GM21423 (cell line): ENCODE measurements around the gene NUP93.
"Not testable (repeated sequence)": the region's sequence is repeated elsewhere in the genome, so short reads cannot be mapped to it uniquely, and the experiment has no call there.

Source experiments
- ATAC-seq: cut with Tn5 transposase; IDR thresholded peaks from one replicate; pipeline ENCODE4 v1.9.1; 2021; ENCODE audit warnings: mild to moderate bottlenecking, moderate library complexity; ENCODE audit not compliant: unreplicated experiment

The NUP93 gene

DNA sequence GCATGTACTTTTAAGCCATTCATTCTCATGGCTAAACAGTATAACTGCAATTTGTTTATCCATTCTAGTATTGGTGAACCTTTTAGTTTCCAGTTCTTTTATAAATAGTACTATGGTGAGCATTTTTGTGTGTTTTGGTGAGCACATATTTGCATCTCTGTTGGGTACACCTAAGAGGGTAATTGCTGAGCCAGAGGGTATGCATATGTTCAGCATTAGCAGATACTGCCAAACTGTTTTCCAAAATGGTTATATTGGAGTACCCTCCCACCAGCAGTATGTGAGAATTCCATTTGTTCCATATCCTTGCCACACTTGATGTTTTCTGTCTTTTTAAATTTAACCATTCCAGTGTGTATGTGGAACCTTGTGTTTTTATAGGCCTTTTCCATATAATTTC lies 81.0 kb downstream of the NUP93 start:
- ATAC-seq, result no peak

DNA sequence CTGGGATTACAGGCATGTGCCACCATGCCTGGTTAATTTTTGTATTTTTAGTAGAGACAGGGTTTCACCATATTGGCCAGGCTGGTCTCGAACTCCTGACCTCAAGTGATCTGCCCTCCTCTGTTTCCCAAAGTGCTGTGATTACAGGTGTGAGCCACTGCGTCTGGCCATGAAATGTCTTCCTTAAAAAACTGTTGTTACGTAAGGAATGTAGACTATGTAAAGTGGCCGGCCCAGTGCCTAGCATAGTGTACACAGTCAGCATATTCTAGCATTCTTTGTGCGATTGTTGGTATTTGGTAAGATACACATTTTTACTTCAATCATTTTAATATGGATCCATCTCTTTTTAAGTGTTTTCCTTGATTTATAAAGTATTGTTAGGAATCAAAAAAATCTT lies 81.7 kb downstream of the NUP93 start:
- ATAC-seq, result not testable (repeated sequence)

DNA sequence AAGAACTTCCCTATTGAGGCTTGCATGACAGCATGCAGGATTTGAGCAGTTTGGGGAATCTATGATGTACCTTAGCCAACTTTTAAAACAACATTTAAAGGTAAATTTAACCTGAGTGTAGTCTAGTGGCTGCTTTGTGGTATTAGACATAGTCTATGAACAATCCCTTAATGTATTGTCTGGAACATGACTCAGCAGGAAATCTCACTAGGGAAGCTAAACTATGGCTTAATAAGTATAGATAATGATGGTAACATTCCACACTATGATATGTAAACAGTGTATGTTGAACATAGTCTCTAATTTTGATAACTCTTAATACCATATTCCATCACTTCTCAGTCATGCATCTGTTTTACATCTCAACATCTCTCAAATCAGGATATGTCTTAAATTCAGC lies 83.0 kb downstream of the NUP93 start:
- no peak for ATAC-seq

DNA sequence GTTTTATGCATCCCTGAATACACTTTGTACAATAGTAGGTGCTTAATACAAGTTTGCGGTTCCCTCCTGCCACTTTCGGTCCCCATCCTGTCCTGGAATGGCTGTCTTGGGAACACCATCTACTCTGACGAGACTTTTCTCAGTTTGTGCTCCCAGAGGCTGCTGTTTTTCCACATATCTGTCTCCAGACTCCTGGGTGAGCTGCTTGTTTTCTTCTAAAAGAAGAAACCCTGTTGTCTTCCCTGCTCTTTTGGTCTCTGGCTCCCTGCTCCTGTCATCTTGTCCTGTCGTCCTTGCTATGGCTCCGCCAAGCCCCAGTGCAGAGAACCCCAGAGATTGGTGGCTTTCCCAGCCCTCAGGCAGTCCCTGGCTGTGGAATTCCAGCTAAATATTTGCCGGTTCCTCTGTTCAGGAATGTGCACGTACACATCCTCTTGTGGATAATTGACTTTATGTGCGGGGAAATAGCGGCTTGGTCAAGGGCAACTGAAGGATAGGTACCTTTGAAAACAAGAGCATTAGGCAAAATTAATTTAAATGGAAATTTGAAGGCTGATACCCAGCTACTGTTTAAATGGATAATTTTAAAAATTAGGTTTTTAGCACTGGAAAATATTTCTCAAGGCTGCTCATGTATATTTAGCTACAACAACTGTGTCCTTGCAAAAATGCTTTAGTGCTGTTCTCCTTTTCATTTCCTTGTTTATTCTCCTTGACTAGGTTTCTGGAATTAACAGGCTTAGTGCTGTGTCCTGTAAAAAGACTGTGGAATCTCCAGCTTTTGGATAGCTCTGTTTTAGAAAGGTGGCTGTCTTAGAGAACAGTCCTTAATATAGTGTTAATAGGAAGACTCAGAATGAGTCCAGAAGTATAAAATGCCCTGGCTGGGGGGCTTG lies 84.9 kb downstream of the NUP93 start:
- no peak for ATAC-seq

DNA sequence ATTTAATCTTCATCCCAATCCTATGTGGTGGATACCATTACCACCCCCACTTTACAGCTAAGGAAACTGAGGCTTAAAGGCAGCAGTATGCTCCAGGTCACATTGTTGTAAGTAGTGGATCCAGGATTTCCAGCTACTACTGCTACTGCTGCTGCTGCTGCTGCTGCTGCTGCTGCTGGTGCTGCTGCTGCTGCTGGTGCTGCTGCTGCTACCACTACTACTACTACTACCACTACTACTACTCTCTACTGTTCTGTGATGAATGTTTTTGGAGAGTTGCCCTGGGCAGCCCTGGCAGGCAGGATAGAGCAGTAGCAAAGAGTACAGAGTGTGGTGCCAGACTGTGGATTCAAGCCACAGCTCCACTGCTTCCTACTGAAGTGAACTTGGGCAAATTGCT lies 85.8 kb downstream of the NUP93 start:
- ATAC-seq, result no peak

DNA sequence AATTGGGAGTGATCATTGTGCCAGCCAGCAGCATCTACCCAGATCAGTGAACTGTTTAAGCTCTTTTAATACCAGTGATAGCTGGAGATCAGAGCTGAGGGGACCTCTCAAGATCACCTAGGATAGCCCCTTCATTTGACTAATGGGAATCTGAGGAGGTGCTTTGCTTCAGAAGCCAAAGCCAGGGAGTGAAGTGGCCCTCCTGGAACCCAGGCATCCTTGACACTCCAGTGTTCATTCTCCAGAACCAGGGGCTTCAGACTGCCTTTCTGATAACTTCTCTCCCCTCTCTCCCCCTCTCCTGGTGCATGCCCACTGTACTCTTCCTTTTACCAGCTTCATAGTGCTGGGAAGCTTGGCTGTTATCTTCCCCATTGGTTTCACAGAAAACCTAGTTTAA lies 87.1 kb downstream of the NUP93 start:
- no peak for ATAC-seq

DNA sequence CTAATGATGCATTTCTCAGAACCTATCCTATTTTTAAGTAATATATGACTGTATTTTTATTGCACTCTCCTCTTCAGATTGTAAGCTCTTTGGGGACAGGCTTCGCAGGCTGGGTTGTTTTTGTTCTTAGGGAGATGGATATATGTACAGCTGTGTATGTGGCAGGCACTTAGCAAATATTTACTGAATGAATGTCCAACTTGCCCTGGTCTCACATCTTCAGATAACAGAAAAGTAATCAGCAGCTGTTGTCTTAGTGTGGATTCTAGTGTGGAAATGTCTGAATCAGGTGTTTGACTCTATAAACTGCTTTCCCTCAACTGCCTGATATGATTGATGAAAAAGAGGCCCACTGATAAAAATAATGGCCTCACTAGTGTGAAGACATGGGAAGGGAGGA lies 88.0 kb downstream of the NUP93 start:
- ATAC-seq, result no peak

DNA sequence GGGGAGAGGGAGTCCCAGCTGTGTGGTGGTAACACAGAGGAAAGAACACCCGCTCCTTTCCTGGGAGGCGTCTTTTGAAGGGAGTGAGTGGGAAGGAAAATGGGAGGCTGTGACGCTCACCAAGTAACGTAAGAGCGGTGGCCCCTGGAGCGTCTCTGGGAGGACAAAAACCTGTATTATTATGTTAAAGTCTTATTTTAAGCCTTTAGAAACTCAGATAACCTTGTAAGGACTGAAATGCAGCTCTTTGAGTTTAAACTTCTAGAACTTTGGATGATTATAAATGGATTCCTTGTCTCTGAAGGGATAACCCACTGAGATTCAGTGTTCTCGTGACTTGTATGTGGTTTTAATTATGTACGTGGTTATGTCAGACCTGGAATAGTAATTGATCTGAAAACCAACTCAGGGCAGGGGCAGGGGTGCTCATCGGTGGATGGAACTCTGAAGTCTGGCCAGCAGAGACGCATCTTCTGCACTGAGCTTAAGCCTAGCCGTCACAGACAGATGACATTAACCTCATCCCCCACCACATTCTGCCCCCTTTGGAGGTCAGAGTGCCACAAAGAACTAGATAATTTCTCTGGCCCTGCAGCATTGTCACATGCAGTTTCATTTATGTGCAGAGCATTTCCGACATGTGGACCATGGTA lies 93.3 kb downstream of the NUP93 start:
- ATAC-seq, result no peak

DNA sequence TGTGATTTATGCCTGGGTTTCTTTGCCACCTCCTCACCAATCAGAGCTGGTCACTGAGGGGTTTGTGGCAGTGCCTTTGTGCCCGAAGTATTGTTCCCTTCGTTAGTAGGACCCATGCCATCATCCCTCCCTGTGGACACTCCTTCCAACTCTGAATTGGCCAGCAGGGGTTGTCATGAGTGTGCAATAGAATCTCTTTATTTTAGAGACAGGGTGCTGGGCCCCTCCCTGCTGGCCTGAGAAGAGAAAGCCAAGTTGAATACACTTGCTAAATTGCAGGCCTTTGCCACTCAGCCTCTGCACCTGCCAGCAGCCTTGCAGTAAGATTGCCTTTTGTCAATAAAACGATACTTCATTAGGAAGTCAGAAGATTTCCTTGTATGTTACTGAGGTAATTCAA lies 94.4 kb downstream of the NUP93 start:
- ATAC-seq, result no peak

DNA sequence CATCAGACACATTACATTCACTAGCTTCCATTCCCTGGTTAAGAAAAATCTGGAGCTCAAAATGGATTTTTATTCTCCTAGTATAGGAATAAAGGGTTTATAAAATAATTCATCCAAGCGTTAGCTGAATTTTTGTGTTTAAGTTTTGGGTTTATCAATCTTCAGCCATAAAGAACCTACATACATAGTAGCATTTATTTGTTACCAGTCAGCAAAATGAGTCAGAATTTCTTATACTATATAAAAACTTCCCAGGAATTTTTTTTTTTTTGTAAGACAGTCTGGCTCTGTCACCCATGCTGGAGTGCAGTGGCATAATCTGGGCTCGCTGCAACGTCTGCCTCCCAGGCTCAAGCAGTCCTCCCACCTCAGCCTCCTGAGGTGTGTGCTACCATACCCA lies 94.9 kb downstream of the NUP93 start:
- no peak for ATAC-seq

DNA sequence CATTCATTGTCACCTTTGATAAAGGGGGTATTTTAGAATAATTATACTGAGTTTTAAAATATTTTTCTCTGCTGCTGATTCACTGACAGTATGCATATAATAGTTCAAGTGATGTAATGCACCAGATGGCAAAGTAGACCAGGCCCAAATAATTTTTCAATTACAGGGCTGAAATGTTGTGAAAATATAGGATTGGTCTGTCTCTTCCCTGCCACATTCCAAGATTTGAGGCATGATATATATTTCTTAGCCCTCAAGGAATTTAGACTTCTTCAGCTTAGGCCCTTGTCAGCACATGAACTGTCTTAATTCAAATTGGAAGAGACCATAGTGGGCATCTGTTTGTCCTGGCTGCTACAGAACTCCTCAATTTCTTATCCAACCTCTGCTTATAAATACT lies 95.9 kb downstream of the NUP93 start:
- ATAC-seq, result no peak

DNA sequence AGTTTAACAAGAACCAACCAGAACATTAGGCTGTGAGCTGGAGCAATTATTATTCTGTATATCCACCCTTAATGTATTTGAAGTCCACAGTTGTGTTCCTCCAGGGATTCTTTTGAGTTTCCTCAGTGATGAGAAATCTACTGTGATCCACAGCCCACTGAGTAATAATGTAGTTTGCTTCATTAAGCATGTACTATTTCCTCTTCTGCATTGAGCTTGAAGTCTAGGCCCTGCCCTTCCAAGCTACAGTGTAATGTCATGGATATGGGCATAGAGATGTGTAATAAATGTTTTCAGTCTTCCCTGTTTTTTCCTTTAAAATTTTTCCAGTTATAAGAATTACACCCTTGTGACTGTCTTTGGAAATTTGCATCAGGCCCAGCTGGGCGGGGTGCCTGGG lies 98.7 kb downstream of the NUP93 start:
- no peak for ATAC-seq

DNA sequence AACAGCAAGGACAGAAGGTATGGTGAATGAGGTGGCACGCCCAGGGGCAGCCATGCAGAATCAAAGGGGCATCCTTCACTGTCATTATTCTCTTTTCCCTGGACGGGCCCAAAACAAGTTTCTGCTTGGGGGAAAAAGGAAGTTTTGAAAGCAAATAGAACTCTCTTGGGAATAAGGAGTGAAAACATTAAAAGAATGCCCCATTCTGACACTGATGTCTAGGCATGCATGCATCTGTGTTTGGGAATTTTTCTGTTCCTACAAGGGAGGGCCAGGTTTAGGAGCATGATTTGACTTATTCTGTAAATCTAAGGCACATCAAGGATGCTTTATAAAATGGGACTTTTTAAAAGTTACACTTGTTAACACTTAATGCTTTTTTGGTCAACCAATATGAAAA lies 100.7 kb downstream of the NUP93 start:
- ATAC-seq, result no peak

DNA sequence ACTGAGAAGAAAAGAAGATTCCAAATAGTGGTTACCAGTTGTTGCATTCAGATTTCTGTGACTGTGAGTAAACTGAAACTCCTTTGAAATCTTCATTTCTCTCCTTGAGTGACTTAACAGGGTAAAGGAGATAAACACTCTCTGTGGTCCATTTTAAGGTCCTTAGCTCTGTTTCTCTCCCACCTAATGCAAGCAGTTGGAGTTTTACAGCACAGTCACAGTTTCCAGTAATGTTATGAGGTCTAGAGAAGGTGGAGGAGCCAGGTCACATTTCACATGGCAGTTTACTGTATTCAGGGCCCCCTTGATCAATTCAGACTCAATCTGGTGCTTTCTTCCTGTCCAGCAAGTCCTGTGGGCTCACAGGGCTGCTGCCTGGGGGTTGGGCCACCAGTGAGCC lies 102.8 kb downstream of the NUP93 start:
- no peak for ATAC-seq

DNA sequence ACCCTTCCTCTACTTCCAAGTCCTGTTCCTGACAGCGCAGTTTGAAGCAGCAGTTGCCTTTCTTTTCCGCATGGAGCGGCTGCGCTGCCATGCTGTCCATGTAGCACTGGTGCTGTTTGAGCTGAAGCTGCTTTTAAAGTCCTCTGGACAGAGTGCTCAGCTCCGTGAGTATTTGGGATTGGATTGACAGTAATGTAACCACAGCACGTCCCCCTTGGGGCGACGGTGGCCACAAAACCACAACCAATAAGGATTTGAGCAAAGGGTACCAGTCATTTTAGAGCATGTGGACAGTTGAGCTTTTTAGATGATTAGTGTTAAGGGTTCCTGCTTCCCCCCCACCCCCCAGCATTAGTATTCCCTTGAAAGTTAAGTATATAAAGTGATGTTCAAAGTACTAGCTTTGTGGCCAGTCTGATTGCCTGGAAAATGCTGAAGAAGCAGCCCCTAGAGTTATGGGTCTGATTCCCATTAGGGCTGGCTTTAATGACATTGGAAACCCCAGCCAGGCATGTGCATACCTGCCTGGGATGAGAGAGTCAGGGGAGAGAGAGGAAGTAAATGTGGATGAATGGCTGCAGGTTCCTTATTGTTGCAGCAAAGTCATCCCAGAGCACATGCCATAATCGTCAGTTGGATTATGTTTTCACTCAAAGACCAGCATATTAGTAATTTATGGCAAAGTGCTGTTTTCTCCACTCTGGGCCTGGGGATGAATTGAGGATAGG lies 103.5 kb downstream of the NUP93 start:
- no peak for ATAC-seq

DNA sequence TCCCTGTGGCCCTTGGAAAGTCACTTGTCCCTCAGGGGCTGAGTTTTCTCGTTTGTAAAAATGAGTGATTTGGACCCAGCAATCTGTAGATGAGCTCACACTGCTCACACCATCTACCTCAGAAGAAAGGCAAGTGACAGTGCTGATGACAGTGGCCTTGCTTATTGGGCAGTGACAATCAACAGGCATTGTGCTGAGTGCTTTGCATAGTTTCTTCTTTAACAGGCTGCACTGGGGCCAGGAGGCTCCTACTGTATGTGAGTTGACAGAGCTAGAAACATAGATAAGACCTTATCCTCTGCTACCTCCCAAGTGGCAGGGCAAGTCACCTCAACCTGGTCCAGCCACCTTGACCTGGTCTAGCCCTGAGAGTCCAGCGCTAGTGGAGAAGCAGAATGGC lies 105.4 kb downstream of the NUP93 start:
- ATAC-seq, result no peak

DNA sequence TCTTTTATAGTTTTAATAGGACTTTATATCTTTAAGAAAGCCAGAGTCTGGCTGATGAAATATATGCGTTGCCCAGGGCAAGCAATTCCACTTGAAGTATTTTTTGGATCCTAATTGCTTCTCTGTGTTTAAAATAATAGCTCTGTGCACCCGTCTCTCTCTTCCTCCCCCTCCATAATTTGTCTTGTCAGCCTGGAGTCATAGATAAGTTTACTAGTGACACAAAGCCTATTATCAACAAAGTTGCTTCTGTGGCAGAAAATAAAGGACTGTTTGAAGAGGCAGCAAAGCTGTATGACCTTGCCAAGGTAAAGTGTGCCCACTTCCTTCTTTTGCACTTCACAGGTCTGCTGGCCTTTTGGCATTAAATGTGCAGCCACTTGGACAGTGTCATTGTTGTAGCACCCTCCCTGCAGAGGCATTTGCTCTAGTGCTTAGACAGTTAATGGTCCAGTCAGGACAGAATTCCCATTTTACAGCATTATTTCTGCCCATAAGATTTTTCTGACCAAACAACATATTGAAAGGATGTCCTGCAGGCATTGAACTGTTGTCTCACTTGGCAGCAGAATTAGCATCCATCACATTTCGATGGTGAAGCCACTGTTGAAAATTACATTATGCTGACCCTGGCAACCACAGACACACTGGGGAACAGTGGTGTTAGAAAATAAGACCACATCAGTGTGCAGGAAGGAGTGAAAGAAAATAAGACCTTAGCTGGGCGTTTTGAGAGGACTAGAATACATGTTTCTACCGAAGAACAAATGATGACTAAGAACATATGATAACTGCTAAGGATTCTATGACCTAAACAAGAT lies 106.7 kb downstream of the NUP93 start:
- ATAC-seq, result no peak

DNA sequence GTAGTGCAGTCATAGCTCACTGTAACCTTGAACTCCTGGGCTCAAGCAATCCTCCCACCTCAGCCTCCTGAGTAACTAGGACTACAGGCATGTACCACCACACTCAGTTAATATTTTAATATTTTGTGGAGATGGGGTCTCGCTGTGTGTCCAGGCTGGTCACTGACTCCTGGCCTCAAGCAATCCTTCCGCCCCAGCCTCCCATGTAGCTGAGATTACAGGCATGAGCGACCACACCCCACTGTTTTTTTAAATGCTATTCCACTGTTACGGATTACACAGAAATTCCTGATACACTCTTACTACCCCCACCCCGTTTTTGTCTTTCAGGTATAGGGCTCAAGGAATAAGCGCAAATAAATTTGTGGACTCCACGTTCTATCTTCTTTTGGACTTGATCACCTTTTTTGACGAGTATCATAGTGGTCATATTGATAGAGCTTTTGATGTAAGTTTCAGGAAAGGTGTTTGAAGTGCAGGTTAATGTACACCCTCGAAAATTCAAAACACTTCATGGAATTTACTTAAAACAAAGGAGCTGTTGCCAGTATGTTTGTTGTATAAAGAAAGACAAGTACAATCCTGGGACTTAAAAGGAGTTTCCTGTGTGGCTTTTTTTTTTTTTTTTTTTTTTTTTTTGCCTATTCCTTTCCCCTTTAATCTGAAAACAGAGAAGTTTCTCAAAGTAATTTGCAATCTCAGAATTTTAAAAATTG lies 108.9 kb downstream of the NUP93 start:
- no peak for ATAC-seq

DNA sequence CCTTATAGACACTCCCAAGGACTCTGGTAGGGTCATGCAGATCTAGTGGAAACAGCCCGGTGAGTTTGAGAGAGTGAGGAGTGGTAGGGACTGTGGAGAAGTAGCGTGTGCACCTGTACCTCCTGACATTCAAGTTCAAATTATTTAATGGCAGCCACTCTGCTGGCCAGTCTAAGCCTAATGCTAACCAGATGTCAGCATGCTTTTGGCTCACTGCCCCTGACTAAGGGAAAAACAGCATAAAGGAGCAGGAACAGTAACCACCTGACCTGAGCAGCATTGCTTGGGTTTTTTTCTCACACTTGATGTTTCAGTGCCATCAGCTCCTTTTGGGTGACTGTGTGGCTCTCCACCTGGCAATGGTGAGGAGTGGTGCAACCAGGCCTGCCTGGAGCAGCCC lies 111.3 kb downstream of the NUP93 start:
- ATAC-seq, result no peak

DNA sequence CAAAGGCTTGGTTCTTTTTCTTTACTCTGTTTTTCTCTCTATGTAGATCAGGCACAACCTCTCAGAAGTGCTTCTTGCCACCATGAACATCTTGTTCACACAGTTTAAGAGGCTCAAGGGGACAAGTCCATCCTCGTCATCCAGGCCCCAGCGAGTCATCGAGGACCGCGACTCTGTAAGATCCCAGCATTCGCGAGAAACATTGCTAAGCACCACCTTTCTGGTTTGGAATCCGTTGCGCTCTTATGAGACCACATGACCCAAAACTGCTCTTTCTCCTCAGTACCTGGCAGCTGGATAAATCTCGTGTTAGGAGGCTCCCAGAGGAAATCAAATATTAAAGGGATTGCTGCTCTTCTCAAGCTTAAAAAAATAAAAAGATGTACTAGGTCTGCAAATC lies 111.7 kb downstream of the NUP93 start:
- ATAC-seq, result no peak
